ENCODE results near the gene IL20RA. TPM values are rescaled to one million over a fixed set of nuclear protein-coding genes. Genes with fewer than 3 reads are reported as not detected.
"Not testable (repeated sequence)": the region's sequence is repeated elsewhere in the genome, so short reads cannot be mapped to it uniquely, and the experiment has no call there.

IL20RA gene
- total and polyA plus RNA-seq, 4 donors = 0.39 TPM; not detected in 3

DNA sequence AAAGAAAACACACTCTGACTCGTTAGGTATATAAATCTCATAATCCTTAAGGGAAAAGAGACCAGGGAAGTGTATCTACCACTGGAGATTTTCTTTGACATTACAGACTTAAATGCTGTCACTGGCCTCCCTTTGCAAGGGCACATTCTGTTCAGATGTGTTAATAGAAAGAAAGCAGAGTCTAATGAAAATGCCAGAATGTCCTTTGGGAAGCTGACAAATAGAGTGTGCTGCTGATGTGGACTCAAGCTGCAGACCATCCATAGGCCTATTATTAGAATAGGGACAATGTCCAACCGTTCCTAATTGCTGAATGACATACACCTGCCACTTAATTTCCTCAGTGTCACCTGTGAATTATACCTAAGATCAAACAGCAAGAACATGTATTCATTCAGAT lies 81.5 kb downstream of the IL20RA start:
- 49 to 53% methylated on average over 2 of the region's 2 CpGs for WGBS, 2 donors
- H3K4me1 ChIP-seq (ENCODE audit: control insufficient read depth in 1 of 2, insufficient read depth in 2 of 2, low read length in 2 of 2) = no peaks in the 10 kb centered on the region

DNA sequence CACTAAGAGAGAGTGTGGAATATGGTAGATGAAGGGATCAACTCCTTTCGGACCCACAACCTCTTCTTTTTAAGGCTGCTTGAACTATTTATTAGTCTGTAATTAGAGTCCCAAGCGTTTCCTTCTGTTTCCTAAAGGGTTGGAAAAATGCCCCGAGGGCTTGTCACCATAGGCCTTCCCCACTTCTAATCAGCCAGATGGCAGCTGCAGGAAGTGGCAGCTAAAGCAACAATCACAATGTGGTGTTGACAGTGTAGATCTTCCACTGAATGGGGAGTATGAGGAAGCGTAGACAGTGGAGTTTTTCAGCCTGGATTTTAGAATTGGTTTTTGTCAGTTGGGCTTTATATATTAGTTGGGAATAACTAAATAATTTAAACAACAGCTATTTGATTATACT lies 82.1 kb downstream of the IL20RA start:
- no peaks in the 10 kb centered on the region for H3K4me1 ChIP-seq (ENCODE audit: control insufficient read depth in 1 of 2, insufficient read depth in 2 of 2, low read length in 2 of 2)
- no peaks in the 10 kb centered on the region for H3K36me3 ChIP-seq (ENCODE audit: control insufficient read depth in 1 of 2, insufficient read depth in 2 of 2, low read length in 1 of 2)
- DNase-seq (no peak), ATAC-seq (ENCODE audit: low FRiP score) (no peak)
- WGBS, 2 donors = 55 to 59% methylated on average over 4 of the region's 4 CpGs
- no peaks in the 10 kb centered on the region for H3K27me3 ChIP-seq (ENCODE audit: control insufficient read depth in 1 of 2, insufficient read depth in 2 of 2, low read length in 1 of 2)
- no peak overlapping the region for H3K27ac ChIP-seq (ENCODE audit: low read depth in 1 of 2, low read length in 2 of 2)
- intact Hi-C loops (cut with DNase I) = no loop called here
- H3K9me3 ChIP-seq (ENCODE audit: control insufficient read depth, low read length) = no peaks in the 10 kb centered on the region
- H3K4me3 ChIP-seq (ENCODE audit: low read length in 2 of 2) = no peak overlapping the region

More for the DNA sequence above, 81.5 kb downstream of the IL20RA start:
- no peak for ATAC-seq (ENCODE audit: low FRiP score)
- H3K4me3 ChIP-seq (ENCODE audit: low read length in 2 of 2) = no peak overlapping the region
- intact Hi-C loops (cut with DNase I) = no loop called here
- no peaks in the 10 kb centered on the region for H3K27me3 ChIP-seq (ENCODE audit: control insufficient read depth in 1 of 2, insufficient read depth in 2 of 2, low read length in 1 of 2)
- no peak overlapping the region for H3K27ac ChIP-seq (ENCODE audit: low read depth in 1 of 2, low read length in 2 of 2)
- DNase-seq = no peak
- H3K9me3 ChIP-seq (ENCODE audit: control insufficient read depth, low read length) = no peaks in the 10 kb centered on the region
- no peaks in the 10 kb centered on the region for H3K36me3 ChIP-seq (ENCODE audit: control insufficient read depth in 1 of 2, insufficient read depth in 2 of 2, low read length in 1 of 2)

DNA sequence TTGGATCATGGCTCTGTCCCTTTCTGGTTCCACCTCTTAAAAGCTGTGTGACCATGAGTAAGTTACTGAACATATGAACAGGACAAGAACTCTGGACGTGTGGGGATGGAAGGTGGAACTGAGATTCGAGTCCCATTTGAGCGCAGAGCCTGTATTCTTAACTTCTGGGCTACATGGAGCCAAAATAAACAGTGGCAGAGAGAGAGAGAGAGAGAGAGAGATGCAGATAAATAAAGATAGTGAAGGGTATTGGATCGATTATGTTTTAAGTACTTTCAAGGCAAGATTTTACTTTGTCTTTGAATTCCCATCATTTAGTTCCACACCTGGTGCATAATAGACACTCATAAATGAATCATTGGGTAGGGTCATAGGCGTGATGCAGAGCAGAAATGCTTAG lies 82.9 kb downstream of the IL20RA start:
- H3K27ac ChIP-seq (ENCODE audit: low read depth in 1 of 2, low read length in 2 of 2) = no peak overlapping the region
- no peak overlapping the region for H3K4me3 ChIP-seq (ENCODE audit: low read length in 2 of 2)
- DNase-seq = no peak
- WGBS, 2 donors = 42 to 43% methylated on average over 5 of the region's 5 CpGs
- no peaks in the 10 kb centered on the region for H3K4me1 ChIP-seq (ENCODE audit: control insufficient read depth in 1 of 2, insufficient read depth in 2 of 2, low read length in 2 of 2)
- no peaks in the 10 kb centered on the region for H3K9me3 ChIP-seq (ENCODE audit: control insufficient read depth, low read length)
- no peak for ATAC-seq (ENCODE audit: low FRiP score)
- no peaks in the 10 kb centered on the region for H3K27me3 ChIP-seq (ENCODE audit: control insufficient read depth in 1 of 2, insufficient read depth in 2 of 2, low read length in 1 of 2)
- intact Hi-C loops (cut with DNase I) = no loop called here
- no peaks in the 10 kb centered on the region for H3K36me3 ChIP-seq (ENCODE audit: control insufficient read depth in 1 of 2, insufficient read depth in 2 of 2, low read length in 1 of 2)

DNA sequence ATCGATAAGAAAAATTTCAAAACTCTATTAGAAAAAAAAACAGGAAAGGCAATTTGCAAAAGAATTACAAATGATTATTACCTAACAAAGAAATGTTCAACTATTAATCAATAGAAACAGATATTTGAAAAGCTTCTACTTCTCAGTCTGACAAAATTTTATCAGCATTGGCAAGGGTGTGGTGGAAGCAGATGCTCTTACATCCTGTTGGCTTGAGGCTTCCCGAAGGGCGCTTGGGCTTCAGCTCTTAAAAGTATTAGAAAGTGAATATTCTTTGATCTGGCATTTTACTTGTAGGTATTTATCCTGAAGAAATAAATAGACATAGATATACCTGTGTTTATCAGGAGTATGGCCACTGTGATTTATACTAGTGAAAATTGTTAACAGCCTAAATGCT lies 84.0 kb downstream of the IL20RA start:
- ATAC-seq (ENCODE audit: low FRiP score) (no peak), DNase-seq (no peak)
- intact Hi-C loops (cut with DNase I) = no loop called here
- H3K27me3 ChIP-seq (ENCODE audit: control insufficient read depth in 1 of 2, insufficient read depth in 2 of 2, low read length in 1 of 2) = no peaks in the 10 kb centered on the region
- no peaks in the 10 kb centered on the region for H3K36me3 ChIP-seq (ENCODE audit: control insufficient read depth in 1 of 2, insufficient read depth in 2 of 2, low read length in 1 of 2)
- no peak overlapping the region for H3K4me3 ChIP-seq (ENCODE audit: low read length in 2 of 2)
- WGBS, 2 donors = 92 to 94% methylated on average over 3 of the region's 3 CpGs
- H3K9me3 ChIP-seq (ENCODE audit: control insufficient read depth, low read length) = no peaks in the 10 kb centered on the region
- no peak overlapping the region for H3K27ac ChIP-seq (ENCODE audit: low read depth in 1 of 2, low read length in 2 of 2)
- H3K4me1 ChIP-seq (ENCODE audit: control insufficient read depth in 1 of 2, insufficient read depth in 2 of 2, low read length in 2 of 2) = no peaks in the 10 kb centered on the region

DNA sequence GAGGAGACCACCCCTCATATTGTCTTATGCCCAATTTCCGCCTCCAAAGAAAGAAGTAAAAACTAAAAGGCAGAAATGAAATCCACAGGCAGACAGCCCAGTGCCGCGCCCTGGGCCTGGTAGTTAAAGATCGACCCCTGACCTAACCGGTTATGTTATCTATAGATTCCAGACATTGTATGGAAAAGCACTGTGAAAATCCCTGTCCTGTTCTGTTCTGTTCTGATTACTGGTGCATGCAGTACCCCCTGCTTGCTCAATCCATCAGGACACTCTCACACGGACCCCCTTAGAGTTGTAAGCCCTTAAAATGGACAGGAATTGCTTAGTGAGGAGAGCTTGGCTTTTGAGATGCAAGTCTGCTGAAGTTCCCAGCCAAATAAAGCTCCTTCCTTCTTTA lies 84.8 kb downstream of the IL20RA start:
- intact Hi-C loops (cut with DNase I) = not testable (repeated sequence)

DNA sequence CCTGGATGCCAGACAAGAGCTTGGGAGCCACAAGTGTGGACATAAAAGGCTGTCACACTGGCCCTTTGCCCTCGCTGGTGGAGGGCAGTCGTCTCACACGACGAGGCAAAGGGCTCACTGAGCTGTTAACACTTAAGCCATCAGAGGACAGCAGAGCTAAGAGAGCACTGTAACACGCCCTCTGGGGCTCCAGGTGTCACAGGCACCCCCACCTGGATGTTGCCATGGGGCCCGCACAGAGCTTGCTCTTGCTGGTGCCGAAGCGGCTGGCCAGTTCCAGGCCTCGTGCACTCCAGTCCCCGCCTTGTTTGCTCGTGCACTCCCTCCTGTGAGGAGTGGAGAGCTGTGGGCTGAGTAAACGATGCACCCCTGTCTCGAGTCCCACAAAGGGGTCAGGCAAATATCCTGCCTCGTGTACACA lies 85.3 kb downstream of the IL20RA start:
- WGBS, 2 donors = 42% methylated on average over 14 of the region's 14 CpGs
- intact Hi-C loops (cut with DNase I) = no loop called here
- no peak overlapping the region for H3K27ac ChIP-seq (ENCODE audit: low read depth in 1 of 2, low read length in 2 of 2)
- peak; percentile 38 for ATAC-seq (ENCODE audit: low FRiP score)
- no peak overlapping the region for H3K4me3 ChIP-seq (ENCODE audit: low read length in 2 of 2)
- no peaks in the 10 kb centered on the region for H3K36me3 ChIP-seq (ENCODE audit: control insufficient read depth in 1 of 2, insufficient read depth in 2 of 2, low read length in 1 of 2)
- no peaks in the 10 kb centered on the region for H3K27me3 ChIP-seq (ENCODE audit: control insufficient read depth in 1 of 2, insufficient read depth in 2 of 2, low read length in 1 of 2)
- H3K9me3 ChIP-seq (ENCODE audit: control insufficient read depth, low read length) = no peaks in the 10 kb centered on the region
- H3K4me1 ChIP-seq (ENCODE audit: control insufficient read depth in 1 of 2, insufficient read depth in 2 of 2, low read length in 2 of 2) = no peaks in the 10 kb centered on the region
- DNase-seq = no peak

More for the DNA sequence above, 84.8 kb downstream of the IL20RA start:
- H3K4me3 ChIP-seq (ENCODE audit: low read length in 2 of 2); H3K9me3 ChIP-seq (ENCODE audit: control insufficient read depth, low read length); H3K27me3 ChIP-seq (ENCODE audit: control insufficient read depth in 1 of 2, insufficient read depth in 2 of 2, low read length in 1 of 2); H3K4me1 ChIP-seq (ENCODE audit: control insufficient read depth in 1 of 2, insufficient read depth in 2 of 2, low read length in 2 of 2); H3K27ac ChIP-seq (ENCODE audit: low read depth in 1 of 2, low read length in 2 of 2); DNase-seq; ATAC-seq (ENCODE audit: low FRiP score); H3K36me3 ChIP-seq (ENCODE audit: control insufficient read depth in 1 of 2, insufficient read depth in 2 of 2, low read length in 1 of 2): not testable (repeated sequence)
- WGBS, 2 donors = 86 to 93% methylated on average over 6 of the region's 6 CpGs

DNA sequence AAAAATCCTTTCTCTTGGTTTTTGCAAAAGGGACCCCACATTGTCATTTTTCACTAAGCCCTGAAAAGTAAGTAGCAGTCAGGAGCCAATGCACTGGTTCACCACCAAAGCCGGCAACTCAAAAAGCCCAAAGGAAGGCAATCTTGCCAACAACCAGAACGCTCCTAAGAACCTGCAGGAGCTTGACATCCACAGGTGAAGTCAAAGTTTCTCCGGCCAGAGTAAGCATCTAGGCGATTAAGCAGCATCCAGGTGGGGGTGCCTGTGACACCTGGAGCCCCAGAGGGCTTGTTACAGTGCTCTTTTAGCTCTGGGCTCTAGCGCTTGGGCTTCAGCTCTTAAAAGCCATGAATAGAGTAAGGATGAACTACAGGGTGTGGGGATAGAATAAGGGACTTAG lies 86.6 kb downstream of the IL20RA start:
- intact Hi-C loops (cut with DNase I) = no loop called here
- Histone ChIP-seq H3K27ac (ENCODE audit: low read depth in 1 of 2, low read length in 2 of 2) (no peak overlapping the region), H3K4me1 (ENCODE audit: control insufficient read depth in 1 of 2, insufficient read depth in 2 of 2, low read length in 2 of 2) (no peaks in the 10 kb centered on the region), H3K27me3 (ENCODE audit: control insufficient read depth in 1 of 2, insufficient read depth in 2 of 2, low read length in 1 of 2) (no peaks in the 10 kb centered on the region), H3K9me3 (ENCODE audit: control insufficient read depth, low read length) (no peaks in the 10 kb centered on the region), H3K4me3 (ENCODE audit: low read length in 2 of 2) (no peak overlapping the region), H3K36me3 (ENCODE audit: control insufficient read depth in 1 of 2, insufficient read depth in 2 of 2, low read length in 1 of 2) (no peaks in the 10 kb centered on the region)
- ATAC-seq (ENCODE audit: low FRiP score) (no peak), DNase-seq (no peak)
- WGBS, 2 donors = 89% methylated on average over 5 of the region's 5 CpGs

DNA sequence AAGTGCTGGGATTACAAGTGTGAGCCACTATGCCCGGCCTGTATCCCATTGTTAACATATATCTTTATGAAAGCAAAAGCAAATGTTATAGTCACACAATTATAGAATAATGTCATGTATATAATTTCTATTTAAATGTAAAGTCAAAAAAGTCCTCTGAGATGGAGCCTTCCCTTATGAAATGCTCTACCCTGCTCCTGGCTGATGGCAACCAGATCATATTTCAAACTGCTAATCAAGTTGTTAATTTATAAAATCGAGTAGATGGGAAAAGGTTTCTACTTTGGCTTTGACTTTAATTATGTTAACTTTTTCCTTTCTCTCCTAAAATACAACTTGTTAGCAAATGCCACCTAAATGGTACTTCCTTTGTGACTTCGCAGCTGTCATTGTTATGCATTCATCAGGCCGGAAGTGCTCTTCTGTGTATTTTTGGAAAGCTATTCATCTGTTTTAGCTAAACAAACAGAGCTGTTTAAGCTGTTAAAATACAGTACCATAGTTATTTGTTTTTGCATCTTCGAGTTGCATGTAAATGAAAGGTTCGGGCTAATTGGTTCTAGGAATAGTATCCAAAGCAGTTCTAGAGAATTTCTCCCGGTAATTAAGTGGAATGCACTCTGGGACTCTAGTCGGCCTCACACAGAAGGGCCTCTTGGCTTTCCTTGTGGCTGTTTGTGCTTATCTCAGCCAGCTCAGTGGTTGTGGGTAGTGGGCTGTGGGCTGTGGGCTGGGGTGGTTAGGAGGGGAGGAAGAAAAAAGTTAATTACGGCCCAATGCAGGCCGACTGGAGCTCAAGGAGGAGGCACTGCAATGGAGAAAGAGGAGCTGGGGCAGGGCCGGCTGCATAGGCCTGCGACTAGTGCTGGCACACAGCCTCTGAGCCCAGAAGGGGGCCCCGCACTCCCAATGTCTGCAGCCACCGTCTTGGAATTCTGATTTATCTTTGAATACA lies 87.9 kb downstream of the IL20RA start:
- Histone ChIP-seq H3K9me3 (ENCODE audit: control insufficient read depth, low read length) (no peaks in the 10 kb centered on the region), H3K4me3 (ENCODE audit: low read length in 2 of 2) (no peak overlapping the region), H3K36me3 (ENCODE audit: control insufficient read depth in 1 of 2, insufficient read depth in 2 of 2, low read length in 1 of 2) (no peaks in the 10 kb centered on the region), H3K4me1 (ENCODE audit: control insufficient read depth in 1 of 2, insufficient read depth in 2 of 2, low read length in 2 of 2) (no peaks in the 10 kb centered on the region), H3K27ac (ENCODE audit: low read depth in 1 of 2, low read length in 2 of 2) (no peak overlapping the region), H3K27me3 (ENCODE audit: control insufficient read depth in 1 of 2, insufficient read depth in 2 of 2, low read length in 1 of 2) (no peaks in the 10 kb centered on the region)
- intact Hi-C loops (cut with DNase I) = no loop called here
- ATAC-seq (ENCODE audit: low FRiP score) (no peak), DNase-seq (no peak)
- WGBS, 2 donors = 63 to 70% methylated on average over 14 of the region's 14 CpGs

DNA sequence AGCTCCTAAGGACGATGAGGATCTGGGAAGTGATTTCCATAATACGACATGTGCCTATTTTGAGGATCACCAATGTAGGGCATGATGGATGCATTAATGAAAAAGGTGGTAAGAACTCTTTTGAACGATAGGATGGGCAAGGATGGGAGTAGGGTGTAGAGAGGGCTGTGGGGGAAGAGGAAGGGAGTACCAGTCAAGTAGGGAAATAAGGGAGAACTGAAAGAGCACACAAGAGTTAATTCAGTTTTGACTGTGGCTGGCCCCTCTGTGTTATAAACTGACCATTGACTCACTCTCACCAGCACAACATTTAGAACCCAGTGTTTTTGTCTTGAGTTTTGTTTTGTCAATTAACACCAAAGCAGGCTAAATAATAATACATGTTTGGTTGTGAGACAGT lies 89.6 kb downstream of the IL20RA start:
- Histone ChIP-seq H3K27me3 (ENCODE audit: control insufficient read depth in 1 of 2, insufficient read depth in 2 of 2, low read length in 1 of 2) (no peaks in the 10 kb centered on the region), H3K4me3 (ENCODE audit: low read length in 2 of 2) (no peak overlapping the region), H3K36me3 (ENCODE audit: control insufficient read depth in 1 of 2, insufficient read depth in 2 of 2, low read length in 1 of 2) (no peaks in the 10 kb centered on the region), H3K4me1 (ENCODE audit: control insufficient read depth in 1 of 2, insufficient read depth in 2 of 2, low read length in 2 of 2) (no peaks in the 10 kb centered on the region), H3K27ac (ENCODE audit: low read depth in 1 of 2, low read length in 2 of 2) (no peak overlapping the region), H3K9me3 (ENCODE audit: control insufficient read depth, low read length) (no peaks in the 10 kb centered on the region)
- DNase-seq (no peak), ATAC-seq (ENCODE audit: low FRiP score) (no peak)
- WGBS, 2 donors = 78 to 86% methylated on average over 3 of the region's 3 CpGs
- intact Hi-C loops (cut with DNase I) = no loop called here
